ENCODE data around the gene JUN. TPM values are rescaled to one million over a fixed set of nuclear protein-coding genes. Genes with fewer than 3 reads are reported as not detected.

Gene JUN
- total RNA-seq, 3 donors from 2014 or later = 119 to 880 (median 379) TPM

DNA sequence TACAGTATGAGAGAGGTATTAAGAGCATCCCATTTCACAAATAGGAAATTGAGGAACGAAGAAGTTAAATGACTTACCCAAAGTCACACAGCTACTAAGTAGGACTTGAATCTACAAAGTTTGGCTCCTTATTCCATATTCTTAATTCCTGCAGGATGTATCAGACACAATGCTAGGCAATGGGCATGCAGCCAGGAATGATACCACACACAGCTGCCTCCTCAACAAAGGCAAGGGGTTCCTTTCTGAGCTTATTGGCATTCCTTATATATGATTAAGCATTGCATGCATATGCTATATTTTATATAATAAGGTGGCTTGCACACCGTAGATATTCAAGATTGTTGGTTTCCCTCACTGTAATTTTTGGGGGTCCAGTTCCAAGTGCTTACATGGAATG lies 34.2 kb upstream of the JUN start:
- DNase-seq (ENCODE audit: low spot score in 2 of 2) = no peak
- H3K36me3 ChIP-seq = no peaks in the 10 kb centered on the region
- intact Hi-C loops (cut with DNase I; ENCODE audit: low total_unique reads) = no loop called here
- no peaks in the 10 kb centered on the region for H3K9me3 ChIP-seq
- H3K27ac ChIP-seq = no peak overlapping the region
- H3K4me3 ChIP-seq = no peak overlapping the region
- H3K27me3 ChIP-seq = no peaks in the 10 kb centered on the region
- peaks cover 0 to 3% of the 10 kb centered on the region in 2 donors for H3K4me1 ChIP-seq
- TF ChIP-seq, protein P1, sequence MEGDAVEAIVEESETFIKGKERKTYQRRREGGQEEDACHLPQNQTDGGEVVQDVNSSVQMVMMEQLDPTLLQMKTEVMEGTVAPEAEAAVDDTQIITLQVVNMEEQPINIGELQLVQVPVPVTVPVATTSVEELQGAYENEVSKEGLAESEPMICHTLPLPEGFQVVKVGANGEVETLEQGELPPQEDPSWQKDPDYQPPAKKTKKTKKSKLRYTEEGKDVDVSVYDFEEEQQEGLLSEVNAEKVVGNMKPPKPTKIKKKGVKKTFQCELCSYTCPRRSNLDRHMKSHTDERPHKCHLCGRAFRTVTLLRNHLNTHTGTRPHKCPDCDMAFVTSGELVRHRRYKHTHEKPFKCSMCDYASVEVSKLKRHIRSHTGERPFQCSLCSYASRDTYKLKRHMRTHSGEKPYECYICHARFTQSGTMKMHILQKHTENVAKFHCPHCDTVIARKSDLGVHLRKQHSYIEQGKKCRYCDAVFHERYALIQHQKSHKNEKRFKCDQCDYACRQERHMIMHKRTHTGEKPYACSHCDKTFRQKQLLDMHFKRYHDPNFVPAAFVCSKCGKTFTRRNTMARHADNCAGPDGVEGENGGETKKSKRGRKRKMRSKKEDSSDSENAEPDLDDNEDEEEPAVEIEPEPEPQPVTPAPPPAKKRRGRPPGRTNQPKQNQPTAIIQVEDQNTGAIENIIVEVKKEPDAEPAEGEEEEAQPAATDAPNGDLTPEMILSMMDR (IDR thresholded peaks at IDR 0.05) = no peak
- TF ChIP-seq POLR2AphosphoS5 (IDR thresholded peaks at IDR 0.05) (no peak), POLR2A (IDR thresholded peaks at IDR 0.05) (no peak)

DNA sequence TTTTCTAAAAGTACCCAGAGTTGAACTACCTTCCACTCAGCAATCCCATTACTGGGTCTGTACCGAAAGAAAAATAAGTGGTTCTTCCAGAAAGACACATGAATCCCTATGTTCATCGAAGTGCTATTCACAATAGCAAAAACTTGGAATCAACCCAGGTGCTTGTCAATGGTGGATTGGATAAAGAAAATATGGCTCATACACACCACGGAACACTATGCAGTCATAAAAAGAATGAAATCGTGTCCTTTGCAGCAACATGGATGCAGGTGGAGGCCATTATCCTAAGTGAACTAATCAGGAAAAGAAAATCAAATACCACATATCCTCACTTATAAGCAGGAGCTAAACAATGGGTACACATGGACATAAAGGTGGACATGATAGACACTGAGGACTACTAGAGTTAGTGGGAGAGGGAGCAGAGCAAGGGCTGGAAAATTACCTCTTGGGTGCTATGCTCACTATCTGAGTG lies 32.9 kb upstream of the JUN start:
- TF ChIP-seq POLR2AphosphoS5 (IDR thresholded peaks at IDR 0.05) (no peak), POLR2A (IDR thresholded peaks at IDR 0.05) (no peak)
- TF ChIP-seq, protein P1 (IDR thresholded peaks at IDR 0.05) = no peak
- no peaks in the 10 kb centered on the region for H3K9me3 ChIP-seq
- H3K27me3 ChIP-seq = no peaks in the 10 kb centered on the region
- no peak for DNase-seq (ENCODE audit: low spot score in 2 of 2)
- peaks cover 0 to 3% of the 10 kb centered on the region in 2 donors for H3K4me1 ChIP-seq
- peak overlapping the region; percentile 62 to 79 (median 66) for H3K4me3 ChIP-seq
- intact Hi-C loops (cut with DNase I; ENCODE audit: low total_unique reads) = no loop called here
- H3K27ac ChIP-seq = peak overlapping the region; percentile 93 to 94
- no peaks in the 10 kb centered on the region for H3K36me3 ChIP-seq

DNA sequence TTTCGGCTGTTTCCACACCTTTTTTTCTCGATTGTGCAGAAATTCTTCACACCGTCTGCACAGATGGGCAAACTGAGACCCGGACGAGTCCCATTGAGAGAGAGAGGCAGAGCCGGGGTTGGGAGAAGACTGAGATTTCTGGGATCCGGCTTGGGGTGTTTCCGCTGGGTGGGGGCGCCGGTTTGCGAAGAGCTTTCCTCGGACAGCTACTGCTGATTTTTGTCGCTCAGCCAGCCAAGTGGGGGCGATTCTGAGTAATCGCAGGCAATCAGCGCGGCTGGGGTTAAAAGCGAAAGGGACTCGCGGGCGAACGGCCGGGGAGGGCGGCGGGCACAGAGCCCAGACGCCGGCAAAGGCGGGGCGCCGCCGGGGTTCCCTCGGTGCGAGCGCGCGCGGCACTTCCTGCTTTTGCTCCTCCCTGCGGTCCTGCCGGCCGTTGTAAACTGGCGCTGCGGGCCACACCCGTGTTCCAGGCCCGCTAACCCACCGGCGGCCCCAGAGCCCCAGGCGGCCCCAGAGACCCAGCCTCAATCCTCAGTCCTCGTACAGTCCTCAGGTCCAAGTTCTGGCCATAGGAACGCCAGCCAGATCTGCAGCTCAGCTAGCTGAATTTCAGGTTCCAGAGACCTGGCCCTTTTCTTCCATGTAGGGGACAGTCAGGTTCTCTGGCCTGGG lies 32.4 kb upstream of the JUN start:
- H3K9me3 ChIP-seq = no peaks in the 10 kb centered on the region
- peak; percentile 48 to 67 (median 55) for TF ChIP-seq POLR2AphosphoS5 (IDR thresholded peaks at IDR 0.05)
- TF ChIP-seq POLR2A (IDR thresholded peaks at IDR 0.05) = no peak
- TF ChIP-seq, protein P1 (IDR thresholded peaks at IDR 0.05) = peak in 1 of 3 donors; percentile 15
- H3K4me3 ChIP-seq = peak overlapping the region; percentile 62 to 79 (median 66)
- H3K27me3 ChIP-seq = no peaks in the 10 kb centered on the region
- peak; percentile 77 to 88 for DNase-seq (ENCODE audit: low spot score in 2 of 2)
- no peaks in the 10 kb centered on the region for H3K36me3 ChIP-seq
- H3K4me1 ChIP-seq = peaks cover 0 to 3% of the 10 kb centered on the region in 2 donors
- intact Hi-C loops (cut with DNase I; ENCODE audit: low total_unique reads) = no loop called here
- peak overlapping the region; percentile 93 to 94 for H3K27ac ChIP-seq

DNA sequence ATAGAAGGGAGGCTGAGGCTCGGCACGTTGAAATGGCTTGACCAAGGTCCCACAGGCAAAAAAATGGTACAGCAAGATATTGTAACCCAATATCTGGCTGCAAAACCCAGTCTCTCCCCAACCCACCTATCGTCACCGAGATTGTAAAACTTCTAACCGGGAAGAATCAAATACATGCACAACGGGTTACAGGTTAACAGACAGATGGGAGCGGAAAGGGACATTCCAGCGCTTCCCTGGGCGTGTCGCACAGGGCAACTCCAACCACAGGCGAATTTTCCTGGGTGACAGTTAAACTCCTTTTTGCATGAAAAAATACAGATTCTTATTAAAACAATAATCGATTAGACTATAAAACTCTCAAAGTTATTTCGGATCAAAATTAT lies 31.8 kb upstream of the JUN start:
- TF ChIP-seq POLR2A (IDR thresholded peaks at IDR 0.05) (no peak), POLR2AphosphoS5 (IDR thresholded peaks at IDR 0.05) (no peak)
- TF ChIP-seq, protein P1 (IDR thresholded peaks at IDR 0.05) = no peak
- Histone ChIP-seq H3K4me3 (peak overlapping the region; percentile 62 to 79 (median 66)), H3K36me3 (no peaks in the 10 kb centered on the region), H3K4me1 (peaks cover 0 to 3% of the 10 kb centered on the region in 2 donors), H3K27me3 (no peaks in the 10 kb centered on the region), H3K27ac (peak overlapping the region; percentile 93 to 94), H3K9me3 (no peaks in the 10 kb centered on the region)
- intact Hi-C loops (cut with DNase I; ENCODE audit: low total_unique reads) = no loop called here
- no peak for DNase-seq (ENCODE audit: low spot score in 2 of 2)

DNA sequence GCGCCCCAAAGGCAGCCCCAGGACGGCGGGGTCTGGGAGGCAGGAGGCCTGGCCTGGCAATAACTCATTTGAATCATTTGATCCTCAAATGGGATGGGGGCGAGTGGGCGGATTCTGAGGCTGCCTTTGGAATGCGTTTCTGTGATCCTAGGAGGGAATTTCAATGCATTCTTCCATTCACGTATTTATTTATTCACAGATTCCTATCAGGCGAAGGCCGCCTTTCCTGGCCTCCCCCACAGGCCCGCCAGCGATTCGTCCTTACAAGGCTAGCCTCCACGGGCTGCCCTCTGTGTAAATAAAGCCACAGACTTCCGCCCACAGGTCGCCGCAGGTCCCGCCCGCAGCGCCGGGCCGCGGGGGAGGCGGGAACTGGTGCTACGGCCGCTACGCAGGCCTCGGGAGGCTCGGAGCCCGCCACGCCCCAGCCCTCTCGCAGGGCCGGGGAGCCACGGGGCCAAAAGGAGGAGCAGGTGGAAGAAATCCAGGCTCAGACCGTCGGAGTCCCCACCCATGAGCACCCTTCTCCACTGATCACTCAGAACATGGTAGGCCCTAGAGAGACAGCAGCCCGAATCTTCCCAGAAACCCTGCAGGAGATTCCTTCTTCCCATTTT lies 31.3 kb upstream of the JUN start:
- peaks cover 0 to 3% of the 10 kb centered on the region in 2 donors for H3K4me1 ChIP-seq
- intact Hi-C loops (cut with DNase I; ENCODE audit: low total_unique reads) = no loop called here
- peak; percentile 75 to 85 for DNase-seq (ENCODE audit: low spot score in 2 of 2)

More for the DNA sequence above, 31.3 kb upstream of the JUN start:
- Histone ChIP-seq H3K27ac (peak overlapping the region; percentile 93 to 94), H3K4me3 (peak overlapping the region; percentile 62 to 79 (median 66)), H3K36me3 (no peaks in the 10 kb centered on the region), H3K9me3 (no peaks in the 10 kb centered on the region), H3K27me3 (no peaks in the 10 kb centered on the region)
- TF ChIP-seq POLR2A (IDR thresholded peaks at IDR 0.05) (no peak), POLR2AphosphoS5 (IDR thresholded peaks at IDR 0.05) (peak; percentile 6 to 81 (median 72))
- TF ChIP-seq, protein P1 (IDR thresholded peaks at IDR 0.05) = peak in 1 of 3 donors; percentile 14

All from breast epithelium (tissue), 4 donors.